Right renal cortex interstitium (tissue), 3 donors: ENCODE data around the gene ECI2. TPM values are rescaled to one million over a fixed set of nuclear protein-coding genes. Genes with fewer than 3 reads are reported as not detected.

Experiments
- DNase-seq, 3 donors: peaks; one replicate each; pipeline ENCODE4 v3.0.0-alpha.2; 2013; ENCODE audit warnings: low read depth in 3 of 3, low spot score in 2 of 3
- polyA plus RNA-seq, 3 donors: library from polyadenylated mRNA; unstranded; fragments of 120-200 nt; gene quantifications; one replicate each; pipeline ENCODE4 v1.2.1, GENCODE V29; 2013; ENCODE audit not compliant: insufficient read length in 3 of 3

ECI2 gene
- polyA plus RNA-seq, result 100 to 1,000 TPM; 107 to 123 (median 117) TPM

DNA sequence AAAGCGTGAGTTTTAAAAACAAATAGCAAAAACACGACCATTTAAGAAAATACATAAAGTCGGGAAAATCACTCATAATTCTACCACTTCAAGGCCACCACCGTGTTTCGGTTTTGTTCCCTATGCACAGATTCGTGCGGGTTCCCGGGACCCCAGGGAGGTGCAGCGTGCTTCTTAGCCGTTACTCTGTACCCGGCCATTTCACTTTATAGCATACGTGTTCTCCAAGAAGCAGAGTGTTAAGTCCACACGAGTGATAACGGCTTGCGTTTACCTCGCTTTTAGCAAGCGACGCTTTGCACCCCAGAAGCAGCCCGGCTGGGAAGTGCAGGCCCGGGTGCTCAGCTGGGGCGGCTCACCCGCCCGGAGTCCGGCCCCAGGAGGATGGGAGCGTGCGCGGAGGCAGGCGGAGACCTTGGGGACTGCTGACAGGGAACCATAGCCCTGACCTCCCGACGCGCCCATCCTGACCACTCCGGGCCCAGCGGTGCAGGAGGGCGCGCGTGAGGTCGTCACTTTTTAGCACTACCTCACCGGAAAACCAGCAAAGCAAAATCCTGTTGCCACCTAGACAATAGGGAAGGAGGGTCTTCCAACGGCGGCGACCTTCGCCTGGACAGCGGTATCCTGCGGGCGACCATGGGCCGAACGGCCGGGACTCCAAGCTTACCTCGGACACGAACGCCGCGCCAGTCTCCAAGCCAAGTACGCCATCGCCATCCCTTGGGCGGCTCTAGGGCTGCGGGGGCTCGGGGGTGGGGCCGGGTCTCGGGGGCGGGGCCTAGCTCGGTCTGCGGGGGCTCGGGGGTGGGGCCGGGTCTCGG lies at the start of gene ECI2:
Gene ECI2 (minus strand): TSS at position 735 of the 824 bp plus-strand sequence. CDS start 15 bp downstream, at position 720.
- peak; percentile 45 to 59 (median 45) for DNase-seq

DNA sequence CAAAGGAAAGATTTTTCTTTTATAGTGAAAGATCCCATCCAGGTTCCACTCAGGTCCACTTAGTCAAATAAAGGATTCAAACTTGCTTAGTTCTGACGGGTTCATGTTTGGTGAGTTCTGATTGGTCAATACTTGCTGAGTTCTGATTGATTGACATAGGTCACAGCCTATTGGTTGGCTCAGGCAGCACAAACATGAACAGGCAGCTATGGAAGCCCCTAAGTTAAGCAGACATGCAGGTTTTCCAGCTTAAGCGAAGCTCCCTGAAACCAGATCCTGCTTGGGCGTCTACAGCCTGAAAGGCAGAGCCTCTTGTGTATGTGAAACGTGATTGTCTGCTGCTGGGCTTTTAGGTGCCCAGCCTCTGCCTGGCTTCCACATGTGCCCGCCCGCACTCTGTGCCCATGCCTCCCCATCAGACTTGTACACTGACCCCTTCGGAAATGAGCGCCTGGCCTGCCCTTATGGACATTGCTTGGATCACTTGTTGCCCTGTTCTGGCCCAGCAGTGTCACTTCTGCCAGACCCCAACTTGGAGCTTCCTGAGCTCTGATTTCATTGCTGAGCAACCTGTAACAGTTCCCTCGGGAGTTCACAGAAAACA lies 45.4 kb upstream of the ECI2 start:
- DNase-seq, result peak in 1 of 3 donors; percentile 27

- DNase-seq, result no peak
These were observed 44.7 kb upstream of the ECI2 start for GRCh38 chr6:4179960-4180651.

DNA sequence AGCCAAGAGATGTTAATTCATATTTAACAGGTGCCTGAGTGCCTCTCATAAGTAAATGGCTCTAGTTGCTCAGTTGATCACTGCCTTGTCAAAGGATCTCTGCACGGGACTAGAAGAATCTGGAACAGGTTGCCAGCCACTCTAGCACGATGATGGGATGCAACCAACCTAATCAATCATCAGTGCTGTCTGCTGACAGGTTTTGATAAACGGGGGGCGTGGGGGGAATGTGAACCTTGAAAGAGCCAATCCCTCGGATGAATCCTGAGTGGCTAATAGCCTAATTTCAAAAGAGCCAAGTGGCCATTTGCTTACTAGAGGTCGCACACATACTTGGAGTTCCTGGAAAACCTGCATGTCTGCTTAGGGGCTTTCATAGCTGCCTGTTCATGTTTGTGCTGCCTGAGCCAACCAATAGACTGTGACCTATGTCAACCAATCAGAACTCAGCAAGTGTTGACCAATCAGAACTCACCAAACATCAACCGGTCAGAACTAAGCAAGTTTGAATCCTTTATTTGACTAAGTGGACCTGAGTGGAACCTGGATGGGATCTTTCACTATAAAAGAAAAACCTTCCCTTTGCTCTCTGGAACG lies 43.5 kb upstream of the ECI2 start:
- DNase-seq, result no peak

GRCh38 chr6:4176907-4177306 lies 41.5 kb upstream of the ECI2 start:
- no peak for DNase-seq

- no peak for DNase-seq
These were observed 38.7 kb upstream of the ECI2 start for GRCh38 chr6:4174042-4174441.

- no peak for DNase-seq
These were observed 37.0 kb upstream of the ECI2 start for GRCh38 chr6:4172368-4172767.

GRCh38 chr6:4170297-4170696 lies 34.9 kb upstream of the ECI2 start:
- DNase-seq, result no peak

GRCh38 chr6:4169028-4169789 lies 33.8 kb upstream of the ECI2 start:
- DNase-seq, result no peak

GRCh38 chr6:4167833-4168232 lies 32.5 kb upstream of the ECI2 start:
- DNase-seq, result no peak

- no peak for DNase-seq
These were observed 31.7 kb upstream of the ECI2 start for GRCh38 chr6:4167123-4167522.

GRCh38 chr6:4164456-4164855 lies 29.1 kb upstream of the ECI2 start:
- DNase-seq, result no peak

GRCh38 chr6:4164117-4164442 lies 28.7 kb upstream of the ECI2 start:
- no peak for DNase-seq

DNA sequence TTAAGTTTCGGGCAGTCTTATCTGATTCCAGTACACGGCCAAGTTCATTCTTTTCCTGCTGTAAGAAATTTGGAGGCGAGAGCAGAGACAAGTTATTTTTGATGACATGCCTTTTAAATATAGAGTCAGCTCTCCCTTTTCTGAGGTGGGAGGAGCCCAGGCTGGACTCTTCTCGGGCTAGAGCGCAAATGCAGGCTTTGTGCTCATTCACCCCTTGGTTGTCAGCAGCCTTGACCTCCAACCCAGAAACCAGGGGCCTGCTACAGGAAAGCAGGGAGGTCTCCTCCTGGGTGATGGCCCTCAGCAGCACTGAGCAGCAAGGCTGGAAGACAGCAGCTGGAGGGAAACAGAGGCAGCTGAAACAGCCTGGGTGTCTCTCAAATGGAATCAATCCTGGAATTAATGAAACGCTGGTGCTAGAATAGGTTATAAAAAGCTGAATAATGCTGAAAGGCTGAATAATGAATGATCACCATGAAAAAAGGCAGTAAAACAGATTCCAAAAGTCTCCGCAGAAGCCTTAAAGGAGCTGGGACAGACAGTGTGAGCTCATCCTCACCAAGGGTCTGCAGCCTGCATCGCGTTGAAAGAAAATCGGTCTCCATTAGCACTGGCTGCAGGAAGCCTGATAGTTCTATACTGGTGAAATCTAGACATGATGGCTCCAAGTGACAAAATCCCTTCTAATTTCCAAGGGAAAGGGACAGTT lies 28.2 kb upstream of the ECI2 start:
- no peak for DNase-seq

DNA sequence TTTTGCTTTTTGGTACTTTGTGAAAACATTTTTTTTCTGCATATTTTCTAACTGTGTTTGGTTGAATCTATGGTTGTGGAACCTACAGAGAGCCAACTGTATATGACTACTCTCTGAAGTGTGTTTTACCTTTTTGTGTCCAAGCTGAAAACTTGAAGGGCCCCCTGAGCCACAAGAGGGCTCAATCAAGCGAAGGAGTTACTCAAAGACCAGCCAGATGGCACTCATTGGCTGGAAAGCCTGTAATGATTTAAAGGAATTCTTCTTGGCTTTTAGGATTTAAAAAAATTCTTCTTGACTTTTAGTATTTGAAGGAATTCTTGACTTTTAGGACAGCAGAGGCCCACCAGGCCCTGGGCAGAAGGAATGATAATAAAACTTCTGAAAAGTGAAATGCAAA lies 27.0 kb upstream of the ECI2 start:
- DNase-seq, result no peak

DNA sequence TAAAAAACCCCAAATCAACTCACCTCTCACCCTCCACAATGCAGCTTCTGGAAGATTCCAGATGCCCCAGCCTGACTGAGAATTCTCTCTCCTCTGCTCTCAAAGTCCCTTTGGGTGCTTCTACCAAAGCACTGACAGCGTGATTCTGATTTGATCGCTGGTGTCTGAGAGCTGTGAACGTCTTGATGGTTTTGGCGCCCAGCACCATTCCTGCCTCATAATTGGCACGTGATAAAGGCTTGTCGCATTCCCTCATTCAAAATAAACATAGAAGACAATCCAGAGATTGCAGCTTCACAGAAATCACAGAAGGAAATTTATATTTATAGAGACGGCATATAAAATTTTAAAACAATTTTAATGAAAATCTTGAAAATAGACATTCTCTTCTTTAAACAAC lies 24.1 kb upstream of the ECI2 start:
- DNase-seq, result no peak

GRCh38 chr6:4157506-4157905 lies 22.1 kb upstream of the ECI2 start:
- DNase-seq, result no peak

GRCh38 chr6:4155848-4156466 lies 20.6 kb upstream of the ECI2 start:
- peak; percentile 74 to 78 (median 75) for DNase-seq

DNA sequence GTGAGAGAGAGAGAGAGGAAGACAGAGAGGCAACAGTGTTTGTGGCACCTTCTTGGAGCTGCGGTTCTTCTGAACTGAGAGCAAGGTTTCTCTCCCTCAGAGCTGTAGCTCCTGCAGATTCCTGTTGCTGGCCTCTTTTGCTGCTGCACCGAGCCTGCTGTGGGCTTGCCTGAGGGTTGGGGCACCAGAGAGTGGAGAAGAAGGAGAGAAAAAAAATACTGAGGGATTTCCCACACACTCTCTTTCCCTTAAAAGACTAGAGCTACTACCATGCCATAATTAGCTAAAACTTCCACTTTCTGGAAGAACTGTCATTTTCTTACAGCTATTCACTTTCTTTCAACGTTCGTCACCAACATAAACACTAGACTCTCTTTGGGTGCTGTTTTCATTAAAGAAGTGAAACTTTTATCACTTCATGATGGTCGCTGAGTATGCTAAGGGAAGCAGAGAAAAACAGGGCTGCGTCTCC lies 18.2 kb upstream of the ECI2 start:
- no peak for DNase-seq
